ENCODE measurements around the gene DLD.

The DLD gene

GRCh38 chr7:107858280-107858679 is 32.7 kb upstream of the DLD start:
- no peak overlapping the region for H3K4me3 ChIP-seq (ENCODE audit: low read depth, low read length)
- in situ Hi-C loops (cut with HindIII; ENCODE audit: low sequenced_read_pairs): no loop called here
- no peak for DNase-seq (ENCODE audit: low read depth, low spot score)
- TF ChIP-seq CTCF (IDR thresholded peaks at IDR 0.05; ENCODE audit: low read depth, low read length): no peak

GRCh38 chr7:107860279-107860961 is 30.6 kb upstream of the DLD start:
- DNase-seq (ENCODE audit: low read depth, low spot score): no peak
- TF ChIP-seq CTCF (IDR thresholded peaks at IDR 0.05; ENCODE audit: low read depth, low read length): no peak
- H3K4me3 ChIP-seq (ENCODE audit: low read depth, low read length): no peak overlapping the region
- in situ Hi-C loops (cut with HindIII; ENCODE audit: low sequenced_read_pairs): no loop called here

- in situ Hi-C loops (cut with HindIII; ENCODE audit: low sequenced_read_pairs): no loop called here
- no peak for TF ChIP-seq CTCF (IDR thresholded peaks at IDR 0.05; ENCODE audit: low read depth, low read length)
- peak; percentile 47 for DNase-seq (ENCODE audit: low read depth, low spot score)
- H3K4me3 ChIP-seq (ENCODE audit: low read depth, low read length): no peak overlapping the region
These were observed 29.9 kb upstream of the DLD start for GRCh38 chr7:107860981-107861652.

GRCh38 chr7:107865956-107866775 is 24.8 kb upstream of the DLD start:
- in situ Hi-C loops (cut with HindIII; ENCODE audit: low sequenced_read_pairs): no loop called here
- no peak for TF ChIP-seq CTCF (IDR thresholded peaks at IDR 0.05; ENCODE audit: low read depth, low read length)
- no peak for DNase-seq (ENCODE audit: low read depth, low spot score)
- no peak overlapping the region for H3K4me3 ChIP-seq (ENCODE audit: low read depth, low read length)

- no peak overlapping the region for H3K4me3 ChIP-seq (ENCODE audit: low read depth, low read length)
- no peak for DNase-seq (ENCODE audit: low read depth, low spot score)
- in situ Hi-C loops (cut with HindIII; ENCODE audit: low sequenced_read_pairs): no loop called here
- no peak for TF ChIP-seq CTCF (IDR thresholded peaks at IDR 0.05; ENCODE audit: low read depth, low read length)
These were observed 23.0 kb upstream of the DLD start for GRCh38 chr7:107867858-107868466.

- no peak for TF ChIP-seq CTCF (IDR thresholded peaks at IDR 0.05; ENCODE audit: low read depth, low read length)
- in situ Hi-C loops (cut with HindIII; ENCODE audit: low sequenced_read_pairs): no loop called here
- no peak overlapping the region for H3K4me3 ChIP-seq (ENCODE audit: low read depth, low read length)
- DNase-seq (ENCODE audit: low read depth, low spot score): no peak
These were observed 20.5 kb upstream of the DLD start for GRCh38 chr7:107870427-107871000.

Measured in astrocyte of the spinal cord (primary cell).